A172 (cell line): ENCODE results near the gene USP35. TPM values are rescaled to one million over a fixed set of nuclear protein-coding genes. Genes with fewer than 3 reads are reported as not detected.
A peak's percentile ranks its signal among the peaks of the same experiment; 100 is the strongest.
"Not testable (repeated sequence)": the region's sequence is repeated elsewhere in the genome, so short reads cannot be mapped to it uniquely, and the experiment has no call there.

ENCODE experiments used
- DNase-seq: peaks from one replicate; pipeline ENCODE4 v3.0.0-alpha.2; 2015; ENCODE audit warnings: low spot score
- total RNA-seq: library from RNA; depleted of rRNA; stranded (reverse); fragments of >200 nt; shearing (Covaris generic); gene quantifications from 2 replicates; pipeline ENCODE4 v1.2.3, GENCODE V29; 2014

The USP35 gene
- total RNA-seq, 1 experiment from 2014 or later = 5.8 TPM

DNA sequence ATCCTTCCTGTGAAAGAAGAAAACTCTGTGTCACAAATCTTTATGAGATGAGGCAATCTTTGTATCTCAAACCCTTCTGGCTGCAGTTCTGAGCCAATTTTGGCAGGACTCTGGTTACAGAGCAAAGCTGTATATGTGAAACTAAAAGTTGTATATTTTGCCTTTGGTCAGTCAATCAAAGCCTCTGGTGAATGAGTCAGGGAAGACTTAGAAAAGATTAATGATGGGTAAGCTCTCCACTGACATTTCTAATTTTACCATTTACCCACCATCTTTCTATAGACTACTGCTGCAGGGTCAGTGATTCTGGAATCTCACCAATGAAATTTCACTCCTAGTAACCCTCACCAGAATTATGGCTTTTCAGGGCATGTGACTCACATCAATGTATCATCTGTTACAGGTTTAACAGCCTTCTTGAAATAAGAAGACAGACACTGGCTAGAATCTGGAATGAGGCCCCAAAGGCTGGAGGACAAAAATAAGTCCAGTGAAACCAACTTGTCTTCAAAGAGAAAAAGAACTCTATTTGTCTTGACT is 43.3 kb downstream of the USP35 start:
- peak; percentile 84 for DNase-seq

DNA sequence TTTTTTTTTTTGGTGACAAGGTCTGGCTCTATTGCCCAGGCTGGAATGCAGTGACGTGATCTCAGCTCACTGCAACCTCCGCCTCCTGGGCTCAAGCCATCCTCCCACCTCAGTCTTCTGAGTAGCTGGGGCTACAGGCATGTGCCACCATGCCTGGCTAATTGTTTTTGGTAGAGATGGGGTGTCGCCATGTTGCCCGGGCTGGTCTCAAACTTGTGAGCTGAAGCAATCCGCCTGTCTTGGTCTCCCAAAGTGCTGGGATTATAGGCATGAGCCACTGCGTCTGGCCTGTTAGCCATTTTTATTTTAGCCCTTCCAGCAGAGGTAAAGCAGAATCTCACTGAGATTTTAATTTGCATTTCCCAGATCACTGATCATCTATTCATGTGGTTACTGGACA is 44.3 kb downstream of the USP35 start:
- DNase-seq = not testable (repeated sequence)

DNA sequence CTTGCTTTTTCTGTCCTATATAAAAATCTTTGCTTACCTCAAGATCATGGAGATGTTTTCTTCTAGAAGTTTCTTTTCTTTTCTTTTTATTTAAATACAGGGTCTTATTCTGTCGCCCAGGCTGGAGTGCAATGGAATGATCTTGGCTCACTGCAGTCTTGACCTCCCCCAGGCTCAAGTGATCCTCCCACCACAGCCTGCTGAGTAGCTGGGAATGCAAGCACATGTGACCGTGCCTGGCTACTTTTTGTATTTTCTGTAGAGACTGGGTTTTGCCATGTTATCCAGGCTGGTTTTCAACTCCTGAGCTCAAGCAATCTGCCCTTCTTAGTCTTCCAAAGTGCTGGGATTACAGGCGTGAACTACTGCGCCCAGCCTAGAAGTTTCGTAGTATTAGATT is 45.3 kb downstream of the USP35 start:
- no peak for DNase-seq

DNA sequence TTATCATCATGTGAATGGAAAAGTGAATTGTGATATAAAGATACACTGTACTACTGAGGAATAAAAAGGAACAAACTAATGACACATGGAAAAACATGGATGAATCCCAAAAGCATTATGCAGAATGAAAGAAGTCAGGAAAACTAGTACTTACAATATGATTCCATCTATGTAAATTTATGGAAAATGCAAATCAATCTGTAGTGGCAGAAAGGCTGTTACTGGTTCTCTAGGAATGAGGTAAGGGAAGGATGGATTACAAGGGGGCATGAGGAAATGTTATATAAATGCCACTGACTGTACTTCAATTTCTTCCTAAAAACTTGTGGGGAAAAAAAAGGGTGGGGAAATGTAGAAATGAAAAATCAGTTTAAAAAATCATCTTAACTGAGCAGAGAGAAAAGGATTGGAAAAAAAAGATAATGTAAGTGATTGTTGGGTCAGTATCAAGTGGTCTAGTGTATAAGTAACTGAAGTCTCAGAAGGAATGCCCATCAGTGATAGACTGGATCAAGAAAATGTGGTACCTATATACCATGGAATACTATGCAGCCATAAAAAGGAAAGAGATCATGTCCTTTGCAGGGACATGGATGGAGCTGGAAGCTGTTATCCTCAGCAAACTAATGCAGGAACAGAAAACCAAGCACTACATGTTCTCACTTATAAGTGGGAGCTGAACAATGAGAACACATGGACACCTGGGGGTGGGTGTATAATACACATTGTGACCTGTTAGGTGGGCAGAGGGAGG is 48.8 kb downstream of the USP35 start:
- no peak for DNase-seq

DNA sequence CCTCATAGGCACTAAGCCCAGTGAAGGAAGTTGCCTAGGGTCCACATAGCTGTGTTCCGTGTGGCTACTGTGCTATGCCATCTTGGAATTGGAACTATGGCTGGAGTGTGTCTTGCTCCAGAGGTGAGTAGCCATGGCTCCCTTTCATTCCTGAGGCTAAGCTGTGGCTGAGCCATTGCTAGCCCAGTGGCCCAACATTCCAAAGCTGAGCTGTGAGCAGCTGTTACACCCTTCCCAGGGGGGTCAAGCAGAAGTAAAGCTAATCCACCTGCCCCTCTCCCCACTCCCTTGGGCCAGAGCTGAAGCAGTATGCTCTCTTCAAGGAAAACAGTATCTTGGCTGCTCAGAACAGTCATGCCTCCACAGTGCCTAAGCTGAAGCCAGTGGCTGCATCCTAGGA is 51.1 kb downstream of the USP35 start:
- no peak for DNase-seq

DNA sequence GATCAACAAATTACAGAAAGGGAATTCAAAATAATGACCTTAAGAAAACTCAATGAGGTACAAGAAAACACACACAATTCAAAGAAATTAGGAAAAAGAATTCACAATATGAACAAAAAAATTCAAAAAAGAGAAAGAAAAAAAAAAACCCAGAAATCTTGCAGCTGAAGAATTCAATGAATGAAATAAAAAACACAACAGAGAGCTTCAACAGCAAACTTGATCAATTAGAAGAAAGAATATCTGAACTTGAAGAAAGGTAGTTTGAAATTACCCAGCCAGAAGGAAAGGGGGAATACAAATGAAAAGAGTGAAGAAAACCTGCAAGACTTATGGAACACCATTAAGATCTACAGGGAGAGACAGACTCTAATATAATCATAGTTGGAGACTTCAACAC is 52.8 kb downstream of the USP35 start:
- DNase-seq = no peak

DNA sequence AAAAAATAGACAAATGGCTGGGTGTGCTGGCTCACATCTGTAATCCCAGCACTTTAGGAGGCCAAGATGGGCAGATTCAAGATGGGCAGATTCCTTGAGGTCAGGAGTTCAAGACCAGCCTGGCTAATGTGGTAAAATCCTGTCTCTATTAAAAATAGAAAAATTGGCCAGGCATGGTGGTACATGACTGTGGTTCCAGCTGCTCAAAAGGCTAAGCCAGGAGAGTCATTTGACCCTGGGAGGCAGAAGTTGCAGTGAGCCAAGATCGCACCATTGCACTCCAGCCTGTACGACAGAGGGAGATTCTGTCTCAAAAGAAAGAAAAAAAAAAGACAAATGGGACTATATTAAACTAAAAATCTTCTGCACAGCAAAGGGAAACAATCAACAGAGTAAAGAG is 55.4 kb downstream of the USP35 start:
- DNase-seq = no peak

DNA sequence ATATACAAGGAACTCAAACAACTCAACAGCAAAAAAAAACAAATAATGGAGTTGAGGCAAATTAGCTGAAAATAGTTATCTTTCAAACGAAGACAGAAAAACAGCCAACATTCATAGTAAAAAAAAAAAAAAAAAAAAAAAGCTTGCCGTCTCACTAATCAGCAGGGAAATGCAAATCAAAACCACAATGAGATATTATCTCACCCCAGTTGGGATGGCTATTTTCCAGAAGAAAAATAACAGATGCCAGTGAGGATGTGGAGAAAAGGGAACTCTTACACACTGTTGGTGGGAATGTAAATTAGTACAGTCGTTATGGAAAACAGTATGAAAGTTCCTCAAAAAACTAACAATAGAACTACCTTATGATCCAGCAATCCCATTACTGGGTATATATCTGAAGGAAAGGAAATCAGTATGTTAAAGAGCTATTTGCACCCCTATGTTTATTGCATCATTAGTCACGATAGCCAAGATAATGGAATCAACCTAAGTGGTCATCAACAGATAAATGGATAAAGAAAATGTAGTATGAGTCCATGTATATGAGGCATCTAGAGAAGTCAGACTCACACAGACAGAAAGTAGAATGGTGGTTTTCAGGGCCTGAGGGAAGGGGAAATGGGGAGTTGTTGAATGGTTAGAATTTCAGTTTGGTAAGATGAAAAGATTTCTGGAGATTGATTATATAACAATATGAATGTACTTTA is 56.0 kb downstream of the USP35 start:
- peak; percentile 31 for DNase-seq

DNA sequence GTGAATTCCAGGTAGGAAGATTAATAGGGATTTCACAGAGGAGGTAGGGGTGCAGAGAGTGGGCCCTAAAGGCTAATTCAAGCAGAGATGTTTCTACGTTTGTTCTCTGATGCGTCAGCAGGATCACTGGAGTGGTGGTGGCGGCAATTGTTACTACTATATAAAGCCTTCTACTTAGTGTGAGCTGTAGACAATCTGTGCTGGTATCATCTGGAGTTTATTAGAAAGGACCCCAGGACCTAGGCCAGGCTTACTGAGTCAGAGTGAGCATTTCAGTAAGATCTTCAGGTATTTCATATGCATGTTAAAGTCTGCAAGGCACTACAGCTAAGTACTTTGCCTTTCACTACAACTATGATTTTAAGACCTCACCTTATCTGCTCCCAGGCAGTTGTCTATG is 59.5 kb downstream of the USP35 start:
- DNase-seq = no peak

DNA sequence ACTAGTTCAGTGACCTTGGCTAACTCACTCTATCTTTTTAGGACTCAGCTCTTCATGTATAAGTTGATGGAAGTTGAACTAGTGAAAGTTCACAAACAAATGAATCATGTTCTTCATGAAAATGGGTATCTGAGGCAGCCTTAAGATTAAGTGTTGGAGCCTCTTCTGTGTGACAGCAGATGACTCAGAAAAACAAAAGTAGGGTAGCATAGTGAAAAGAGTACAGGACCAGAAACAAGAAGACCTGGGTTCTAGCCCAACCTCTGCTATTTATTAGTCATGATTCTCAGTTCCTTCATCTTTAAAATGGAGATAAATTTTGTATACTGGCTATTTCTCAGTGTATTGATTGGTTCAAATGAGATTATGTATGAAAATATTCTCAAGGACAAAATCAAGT is 60.2 kb downstream of the USP35 start:
- no peak for DNase-seq

DNA sequence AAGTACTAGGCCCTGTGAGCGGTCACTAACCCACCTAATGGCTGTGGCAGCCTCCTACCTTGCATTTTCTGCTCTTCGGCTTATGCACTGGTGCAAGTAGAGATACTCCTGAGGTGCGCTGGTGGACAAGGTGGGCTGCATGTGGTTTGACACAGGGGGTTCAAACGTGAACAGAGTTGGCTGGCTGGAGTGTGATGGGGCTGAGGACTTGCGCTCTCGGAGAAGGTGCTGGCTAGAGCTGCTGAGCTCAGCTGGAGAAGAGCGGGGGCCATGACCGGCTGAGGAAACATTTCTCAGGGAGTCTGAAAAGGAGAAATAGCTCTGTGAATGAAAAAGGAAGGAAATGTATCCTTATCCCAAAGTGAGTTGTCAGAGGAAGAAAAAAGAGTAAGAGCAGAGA is 61.4 kb downstream of the USP35 start:
- no peak for DNase-seq

DNA sequence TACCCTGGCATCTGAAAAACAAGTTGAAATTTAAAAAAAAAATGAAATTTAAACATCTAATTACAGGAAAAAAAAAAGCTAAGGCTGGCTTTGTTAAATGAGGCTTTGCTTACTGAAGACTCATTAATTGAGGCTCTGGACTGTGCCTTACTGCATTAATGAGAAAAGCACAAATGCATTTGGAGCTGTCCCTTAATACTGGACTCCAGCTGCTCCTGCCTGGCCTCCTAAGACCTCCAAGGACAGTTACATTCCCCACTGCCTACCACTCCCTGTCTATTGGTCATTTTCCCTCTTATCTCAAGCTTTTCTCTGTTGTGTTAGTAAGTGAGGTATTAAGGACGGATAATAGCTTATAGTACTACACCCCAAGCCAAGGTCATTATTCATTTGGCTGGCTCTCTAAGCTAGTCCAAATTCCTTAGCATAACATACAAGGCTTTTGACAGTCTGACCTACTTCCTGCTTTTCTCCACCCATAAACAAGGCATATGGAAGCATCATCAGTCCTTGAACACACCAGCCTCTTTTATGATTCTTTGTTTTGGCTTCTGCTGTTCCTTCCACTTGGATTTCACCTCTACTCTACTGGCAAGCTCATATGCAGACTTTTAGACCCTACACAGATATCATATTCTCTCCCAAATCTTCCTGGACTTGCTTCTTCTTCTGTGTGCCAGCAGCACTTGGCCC is 62.5 kb downstream of the USP35 start:
- DNase-seq = peak; percentile 38

DNA sequence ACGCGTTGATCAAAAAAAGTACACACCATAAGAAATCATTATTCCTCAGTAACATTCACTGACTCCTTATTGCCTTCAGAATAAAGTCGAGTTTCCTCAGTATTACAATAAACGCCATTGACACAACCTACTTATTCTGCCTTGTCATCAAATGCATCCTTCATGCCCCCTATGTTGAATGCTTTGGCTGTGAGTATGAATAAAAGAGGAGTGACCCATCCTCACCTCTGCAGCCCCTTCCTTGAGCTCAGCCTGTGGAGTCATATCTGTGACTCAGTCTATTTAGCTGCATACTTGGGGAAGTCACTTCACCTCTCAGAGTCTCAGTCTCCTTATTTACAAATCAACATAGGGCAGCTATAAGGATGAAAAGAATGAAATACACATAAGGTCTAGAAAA is 65.1 kb downstream of the USP35 start:
- DNase-seq = no peak

DNA sequence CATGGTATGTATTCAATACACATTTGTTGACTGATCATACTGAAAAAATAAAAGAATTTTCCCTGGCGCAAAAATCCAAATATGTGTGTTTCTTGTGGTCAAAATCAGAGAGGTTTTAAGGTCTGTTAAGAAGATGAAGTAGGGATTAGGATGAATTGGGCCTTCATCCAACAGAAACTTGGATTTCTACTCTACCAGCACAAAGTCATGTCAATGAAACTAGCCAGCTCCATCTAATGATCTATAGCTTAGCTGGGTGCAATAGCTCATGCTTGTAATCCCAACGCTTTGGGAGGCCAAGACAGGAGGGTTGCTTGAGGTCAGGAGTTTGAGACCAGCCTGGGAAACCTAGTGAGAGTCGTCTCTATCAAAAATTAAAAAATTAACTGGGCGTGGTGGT is 65.5 kb downstream of the USP35 start:
- DNase-seq = no peak

DNA sequence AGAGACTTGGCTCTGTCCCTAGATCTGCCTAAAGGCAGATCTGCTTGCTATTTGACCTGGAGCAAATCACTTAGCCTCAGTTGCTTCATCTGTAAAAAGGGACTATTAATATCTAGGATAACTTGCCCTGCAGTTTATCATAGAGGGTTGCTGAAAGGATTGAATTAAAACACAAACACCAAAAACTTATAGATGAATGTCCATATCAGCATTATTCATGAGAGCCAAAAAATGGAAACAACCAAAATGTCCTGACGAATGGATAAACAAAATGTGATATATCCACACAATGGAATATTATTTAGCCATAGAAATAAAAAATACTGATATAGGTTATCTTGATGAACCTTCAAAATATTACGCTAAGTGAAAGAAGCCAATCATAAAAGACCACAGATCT is 67.2 kb downstream of the USP35 start:
- no peak for DNase-seq

DNA sequence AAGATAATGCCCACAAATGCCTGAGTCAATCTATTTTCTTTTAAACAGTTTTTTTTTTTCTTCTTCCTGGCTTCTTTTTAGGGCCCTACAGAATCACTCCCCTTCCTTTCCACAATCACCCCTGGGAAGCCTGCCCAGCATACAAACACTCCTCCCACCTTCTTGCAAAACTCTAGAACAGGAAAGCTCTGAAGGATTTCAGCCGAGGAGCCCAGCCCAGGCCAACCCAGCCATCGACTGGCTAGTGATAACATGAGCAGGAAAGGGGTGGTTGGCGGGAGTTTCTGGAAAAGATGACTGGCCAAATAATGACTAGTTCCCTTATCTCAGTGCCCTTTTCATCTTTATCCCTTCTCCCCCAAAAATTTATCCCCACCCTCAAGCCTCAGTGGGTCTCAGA is 68.2 kb downstream of the USP35 start:
- DNase-seq = peak; percentile 41

DNA sequence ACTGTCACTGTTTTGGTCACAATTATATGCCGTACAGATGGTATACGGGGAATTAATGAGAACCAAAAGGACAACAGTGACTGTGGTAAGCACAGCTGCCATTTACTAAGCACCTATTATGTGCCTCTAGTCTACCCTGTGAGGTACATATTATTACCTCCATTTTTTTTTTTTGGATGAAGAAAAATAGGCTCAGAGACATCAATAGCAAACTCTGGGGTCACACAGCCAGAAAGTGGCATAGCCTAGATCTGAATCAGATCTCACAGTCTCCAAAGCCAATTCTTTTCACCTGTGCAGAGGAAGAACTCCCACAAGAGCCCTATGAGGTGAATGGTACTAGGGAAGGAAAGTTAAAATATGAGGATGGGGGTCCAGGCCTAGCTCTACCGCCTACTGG is 68.9 kb downstream of the USP35 start:
- no peak for DNase-seq

DNA sequence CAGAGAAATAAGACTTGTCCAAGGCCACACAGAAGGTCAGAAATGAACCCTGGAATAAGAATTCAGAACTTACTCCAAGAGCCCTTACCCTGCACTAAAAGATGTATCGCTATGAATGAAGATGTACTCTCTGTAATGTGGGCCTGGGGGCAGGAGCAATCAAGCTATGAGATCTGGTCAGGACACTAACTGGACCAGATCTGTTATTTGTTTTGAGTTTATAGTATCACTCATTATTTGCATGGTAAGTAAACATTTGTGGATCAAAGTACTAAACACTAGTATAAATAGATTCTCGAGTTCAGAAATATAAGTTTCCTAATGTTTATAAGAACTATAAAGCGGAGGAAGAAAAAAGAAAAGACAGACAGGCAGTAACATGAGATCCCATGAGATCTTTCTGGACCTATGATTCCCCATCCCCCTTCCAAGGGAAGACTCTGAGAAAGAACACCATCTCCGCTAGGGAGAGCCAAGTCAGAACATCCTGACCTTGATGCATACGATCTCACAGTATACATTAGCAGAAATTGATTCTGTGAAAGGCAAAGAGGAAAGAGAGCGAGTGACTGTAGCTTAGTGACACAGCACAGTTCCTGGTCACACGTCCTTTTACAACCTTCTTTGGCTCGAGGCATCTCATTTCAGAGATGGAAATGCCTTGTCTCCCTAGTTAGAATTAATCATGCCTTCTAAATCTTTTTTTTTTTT is 71.2 kb downstream of the USP35 start:
- no peak for DNase-seq

DNA sequence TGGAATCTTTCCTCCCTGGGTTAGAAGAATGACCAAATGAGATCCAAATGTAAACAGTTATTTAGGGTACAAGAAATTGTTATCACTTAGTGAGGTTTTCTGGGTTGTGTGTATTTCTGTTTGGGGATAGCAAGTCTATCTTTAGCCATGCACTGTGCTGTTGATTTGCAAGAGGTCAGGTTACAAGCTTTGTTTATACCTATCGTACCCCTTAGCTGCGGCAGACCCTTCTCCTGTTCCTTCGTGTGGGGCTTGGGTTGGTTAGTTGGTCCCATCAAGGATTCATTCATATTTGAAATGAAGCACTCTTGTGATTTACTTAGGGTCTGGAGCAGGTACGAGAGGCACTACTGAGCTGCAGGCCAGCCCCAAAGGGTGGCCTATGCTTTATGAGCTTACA is 72.6 kb downstream of the USP35 start:
- DNase-seq = no peak

DNA sequence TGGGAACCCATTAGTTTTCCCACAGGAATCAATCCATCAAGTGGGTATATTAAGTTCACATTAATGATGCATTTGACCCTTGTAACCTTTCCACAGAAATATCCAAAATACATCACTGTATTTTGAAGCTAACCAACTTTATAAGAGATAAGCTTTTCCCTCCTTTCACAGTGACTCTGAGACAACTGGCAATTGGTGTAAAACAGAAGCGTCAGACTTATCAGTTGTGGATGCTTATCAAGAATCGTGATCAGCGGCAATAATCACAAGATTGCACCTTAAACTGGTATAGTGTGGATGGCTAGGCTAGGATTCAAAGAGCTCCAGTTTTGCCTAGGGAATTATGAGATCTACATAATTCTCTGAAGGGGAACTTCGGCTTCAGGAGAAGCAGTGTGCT is 73.1 kb downstream of the USP35 start:
- no peak for DNase-seq

DNA sequence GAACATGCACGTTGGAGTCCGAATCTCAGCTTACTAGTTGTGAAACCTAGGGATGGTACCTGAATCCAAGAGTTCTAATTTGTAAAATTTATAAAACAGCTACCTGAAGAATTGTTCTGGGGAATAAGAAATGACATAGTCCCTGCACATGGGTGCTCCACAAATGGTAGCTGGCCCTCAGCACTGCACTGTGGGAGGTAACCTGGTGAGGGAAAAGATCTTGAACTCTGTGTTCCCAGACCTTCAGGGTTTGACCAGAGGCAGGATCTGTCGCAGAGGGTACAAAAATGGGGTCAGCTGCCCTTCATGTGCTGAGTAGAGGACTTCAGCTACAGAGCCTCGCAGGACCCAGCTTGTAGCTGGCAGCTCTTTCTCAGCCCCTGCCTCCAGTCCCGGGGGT is 73.5 kb downstream of the USP35 start:
- DNase-seq = no peak

DNA sequence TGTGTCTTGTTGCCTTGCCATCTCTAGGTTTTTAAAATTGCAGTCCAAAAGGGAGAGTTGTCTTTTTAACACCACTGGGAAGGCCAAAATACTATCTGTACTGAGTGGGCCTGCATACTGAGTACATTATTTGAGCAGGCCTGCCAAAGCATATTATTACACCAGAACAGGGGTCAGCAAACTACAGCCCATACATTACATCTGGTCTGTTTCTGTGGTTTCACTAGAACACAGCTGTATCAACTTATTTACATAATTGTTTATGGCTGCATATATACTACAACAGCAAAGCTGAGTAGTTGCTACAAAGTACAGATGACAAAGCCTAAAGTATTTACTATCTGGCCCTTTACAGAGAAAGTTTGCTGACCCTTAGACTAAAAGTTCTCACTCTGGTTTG is 74.0 kb downstream of the USP35 start:
- no peak for DNase-seq
